HepG2 (cell line): ENCODE measurements around the gene RANBP3. TPM values are rescaled to one million over a fixed set of nuclear protein-coding genes. Genes with fewer than 3 reads are reported as not detected.

Source experiments
- CCDC6 ChIP-seq: sonication (generic); formaldehyde crosslinking; IDR thresholded peaks from 2 replicates; pipeline ENCODE4 v1.8.1; 2022; ENCODE audit warnings: mild to moderate bottlenecking, missing genetic modification reagents, moderate library complexity
- FIP1L1 ChIP-seq: fragments of 200-400 bp; formaldehyde crosslinking; IDR thresholded peaks from 2 replicates; pipeline ENCODE4 v1.6.1; 2018; ENCODE audit warnings: low read depth, mild to moderate bottlenecking, low read length, moderate library complexity, borderline replicate concordance; ENCODE audit not compliant: insufficient read depth
- NKX3-1 ChIP-seq: sonication (generic); formaldehyde crosslinking; IDR thresholded peaks from 2 replicates; pipeline ENCODE4 v1.5.0; 2020; ENCODE audit warnings: missing genetic modification reagents
- ONECUT2 ChIP-seq: sonication (generic); formaldehyde crosslinking; IDR thresholded peaks from 2 replicates; pipeline ENCODE4 v1.4.0; 2020; ENCODE audit warnings: missing genetic modification reagents
- PHF20 ChIP-seq: sonication (generic); formaldehyde crosslinking; IDR thresholded peaks from 2 replicates; pipeline ENCODE4 v1.5.0; 2020; ENCODE audit warnings: mild to moderate bottlenecking, missing genetic modification reagents
- SRSF1 ChIP-seq: fragments of 200-400 bp; formaldehyde crosslinking; optimal IDR thresholded peaks from 2 replicates; pipeline ENCODE3; 2017; ENCODE audit warnings: mild to moderate bottlenecking, low read depth, low read length, moderate library complexity
- SRY ChIP-seq: sonication (generic); formaldehyde crosslinking; IDR thresholded peaks from 2 replicates; pipeline ENCODE4 v1.8.0; 2022; ENCODE audit warnings: mild to moderate bottlenecking, missing genetic modification reagents
- TBX2 ChIP-seq: sonication (generic); formaldehyde crosslinking; IDR thresholded peaks from 2 replicates; pipeline ENCODE4 v1.5.0; 2020; ENCODE audit warnings: missing genetic modification reagents, mild to moderate bottlenecking, borderline replicate concordance
- ZNF121 ChIP-seq: sonication (generic); formaldehyde crosslinking; IDR thresholded peaks from 2 replicates; pipeline ENCODE4 v1.5.0; 2020; ENCODE audit warnings: mild to moderate bottlenecking, missing genetic modification reagents
- ZNF274 ChIP-seq: sonication (generic); formaldehyde crosslinking; IDR thresholded peaks from 2 replicates; pipeline ENCODE4 v1.5.1; 2020; ENCODE audit warnings: mild to moderate bottlenecking, missing genetic modification reagents
- ZNF350 ChIP-seq: sonication (generic); formaldehyde crosslinking; IDR thresholded peaks from 2 replicates; pipeline ENCODE4 v1.4.0; 2020; ENCODE audit warnings: mild to moderate bottlenecking, low read depth, missing genetic modification reagents, borderline replicate concordance
- ZNF382 ChIP-seq: sonication (generic); formaldehyde crosslinking; IDR thresholded peaks from 2 replicates; pipeline ENCODE4 v1.5.0; 2020; ENCODE audit warnings: missing genetic modification reagents, mild to moderate bottlenecking, borderline replicate concordance
- ZNF446 ChIP-seq: sonication (generic); formaldehyde crosslinking; IDR thresholded peaks from 2 replicates; pipeline ENCODE4 v1.5.0; 2020; ENCODE audit warnings: mild to moderate bottlenecking, missing genetic modification reagents
- ZNF451 ChIP-seq: sonication (generic); formaldehyde crosslinking; IDR thresholded peaks from 2 replicates; pipeline ENCODE4 v1.5.0; 2020; ENCODE audit warnings: mild to moderate bottlenecking, missing genetic modification reagents
- ZNF766 ChIP-seq: sonication (generic); formaldehyde crosslinking; IDR thresholded peaks from 2 replicates; pipeline ENCODE4 v1.5.0; 2020; ENCODE audit warnings: missing genetic modification reagents, borderline replicate concordance
- ZNF788 ChIP-seq: sonication (generic); formaldehyde crosslinking; IDR thresholded peaks from 2 replicates; pipeline ENCODE4 v1.5.0; 2020; ENCODE audit warnings: mild to moderate bottlenecking, missing genetic modification reagents, borderline replicate concordance
- polyA plus RNA-seq, 8 experiments: library from polyadenylated mRNA; depleted of rRNA in 3 of 8; stranded (reverse) in 7 of 8; unstranded in 1 of 8; fragments of >200 nt; fragmentation: Illumina TruSeq in 4 of 8; extraction: Trizol in 4 of 8; gene quantifications; 2 replicates each; pipeline versions ENCODE4 v1.2.1 to v1.2.3, GENCODE V29; 2011 to 2016; ENCODE audit warnings: low read depth in 4 of 8, missing spikeins in 1 of 8, mixed read lengths in 1 of 8; ENCODE audit not compliant: insufficient read depth in 1 of 8
- total RNA-seq, 5 experiments: library from RNA; depleted of rRNA; stranded (reverse); fragments of >200 nt; fragmentation: Illumina TruSeq; extraction: Trizol; gene quantifications; 2 replicates each; pipeline ENCODE4 v1.2.3, GENCODE V29; 2016; ENCODE audit warnings: low read depth in 1 of 5
- TF ChIP-seq, protein P1 (sequence below): sonication (generic); formaldehyde crosslinking; IDR thresholded peaks from 2 replicates; pipeline ENCODE4 v1.8.0; 2022; ENCODE audit warnings: missing genetic modification reagents, mild to moderate bottlenecking, borderline replicate concordance
- TF ChIP-seq, protein P2 (sequence below): sonication (generic); formaldehyde crosslinking; IDR thresholded peaks from 2 replicates; pipeline ENCODE4 v1.8.1; 2023; ENCODE audit warnings: mild to moderate bottlenecking, inconsistent platforms, moderate library complexity, missing genetic modification reagents, borderline replicate concordance
- TF ChIP-seq, protein P3 (sequence below): sonication (generic); formaldehyde crosslinking; IDR thresholded peaks from 2 replicates; pipeline ENCODE4 v1.4.0; 2020; ENCODE audit warnings: missing genetic modification reagents
- TF ChIP-seq, protein P4 (sequence below): sonication (generic); formaldehyde crosslinking; IDR thresholded peaks from 2 replicates; pipeline ENCODE4 v1.5.0; 2020; ENCODE audit warnings: mild to moderate bottlenecking, low read depth, missing genetic modification reagents, borderline replicate concordance

RANBP3 gene
- total and polyA plus RNA-seq, 2 of the 13 experiments (the other 11 are each of a cell fraction or from before 2014, with no cell fraction given): 39.5 to 149 TPM

DNA sequence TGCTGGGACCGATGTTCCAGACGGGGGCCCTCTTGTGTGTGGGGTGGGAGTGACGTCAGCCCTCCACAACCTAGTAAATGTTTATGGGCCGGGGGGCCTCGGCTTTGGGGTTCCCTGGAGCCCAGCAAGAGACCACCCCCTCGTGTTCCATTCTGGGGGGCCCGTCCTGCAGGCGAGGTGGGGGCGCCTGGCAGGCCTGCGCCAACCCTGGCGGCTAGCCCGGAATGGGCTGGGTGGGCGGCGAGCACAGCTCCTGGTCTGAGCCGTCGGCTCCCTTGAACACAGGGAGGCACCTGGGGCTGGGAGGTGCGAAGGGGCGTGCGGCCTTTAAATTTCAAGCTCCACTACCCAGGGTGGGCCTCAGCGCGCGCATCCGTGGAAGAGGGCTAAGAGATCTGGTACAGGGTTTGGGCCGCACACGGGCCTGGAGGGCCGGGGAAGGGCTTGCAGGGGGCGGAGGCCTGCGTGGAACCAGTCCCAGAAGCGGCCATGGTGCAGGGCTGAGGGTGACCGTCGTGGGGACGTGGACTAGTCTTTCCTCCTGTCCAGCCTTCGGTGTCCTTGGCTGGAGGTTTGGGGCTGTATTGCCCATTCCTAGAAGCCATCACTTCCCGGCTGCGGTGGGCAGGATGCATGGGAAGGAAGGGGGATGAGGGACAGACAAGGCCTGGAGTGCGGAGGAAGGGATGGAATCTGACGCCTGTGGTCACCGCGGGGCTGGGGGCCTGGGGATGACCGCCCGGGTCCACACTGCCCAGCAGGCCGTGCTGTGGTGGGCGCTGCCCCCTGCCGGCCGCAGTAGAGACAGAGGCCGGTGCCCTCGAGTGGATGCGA lies 85.8 kb downstream of the RANBP3 start (continued):
- TF ChIP-seq, protein P1, sequence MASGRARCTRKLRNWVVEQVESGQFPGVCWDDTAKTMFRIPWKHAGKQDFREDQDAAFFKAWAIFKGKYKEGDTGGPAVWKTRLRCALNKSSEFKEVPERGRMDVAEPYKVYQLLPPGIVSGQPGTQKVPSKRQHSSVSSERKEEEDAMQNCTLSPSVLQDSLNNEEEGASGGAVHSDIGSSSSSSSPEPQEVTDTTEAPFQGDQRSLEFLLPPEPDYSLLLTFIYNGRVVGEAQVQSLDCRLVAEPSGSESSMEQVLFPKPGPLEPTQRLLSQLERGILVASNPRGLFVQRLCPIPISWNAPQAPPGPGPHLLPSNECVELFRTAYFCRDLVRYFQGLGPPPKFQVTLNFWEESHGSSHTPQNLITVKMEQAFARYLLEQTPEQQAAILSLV (CRISPR knock-in tag): no peak
- TF ChIP-seq NKX3-1 (CRISPR knock-in tag): no peak
- TF ChIP-seq ZNF121 (CRISPR knock-in tag): peak; percentile 49; the same call in 1 of the 2 replicates
- TF ChIP-seq CCDC6 (CRISPR knock-in tag): peak; percentile 65
- TF ChIP-seq ZNF788 (CRISPR knock-in tag): peak; percentile 16; the same call in 1 of the 2 replicates
- no peak for TF ChIP-seq TBX2
- no peak for TF ChIP-seq SRSF1
- TF ChIP-seq ZNF451 (CRISPR knock-in tag): no peak
- no peak for TF ChIP-seq ZNF274
- TF ChIP-seq ZNF350 (CRISPR knock-in tag): peak; percentile 63; the same call in 1 of the 2 replicates
- no peak for TF ChIP-seq ZNF446
- 0 out of 2 replicates have a peak, but pooled peaks have one; percentile 54 for TF ChIP-seq ZNF766 (CRISPR knock-in tag)
- TF ChIP-seq, protein P2, sequence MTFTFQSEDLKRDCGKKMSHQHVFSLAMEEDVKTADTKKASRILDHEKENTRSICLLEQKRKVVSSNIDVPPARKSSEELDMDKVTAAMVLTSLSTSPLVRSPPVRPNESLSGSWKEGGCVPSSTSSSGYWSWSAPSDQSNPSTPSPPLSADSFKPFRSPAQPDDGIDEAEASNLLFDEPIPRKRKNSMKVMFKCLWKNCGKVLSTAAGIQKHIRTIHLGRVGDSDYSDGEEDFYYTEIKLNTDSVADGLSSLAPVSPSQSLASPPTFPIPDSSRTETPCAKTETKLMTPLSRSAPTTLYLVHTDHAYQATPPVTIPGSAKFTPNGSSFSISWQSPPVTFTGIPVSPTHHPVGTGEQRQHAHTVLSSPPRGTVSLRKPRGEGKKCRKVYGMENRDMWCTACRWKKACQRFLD (CRISPR knock-in tag): 0 out of 2 replicates have a peak, but pooled peaks have one; percentile 4
- TF ChIP-seq FIP1L1: 0 out of 2 replicates have a peak, but pooled peaks have one; percentile 15
- TF ChIP-seq, protein P3, sequence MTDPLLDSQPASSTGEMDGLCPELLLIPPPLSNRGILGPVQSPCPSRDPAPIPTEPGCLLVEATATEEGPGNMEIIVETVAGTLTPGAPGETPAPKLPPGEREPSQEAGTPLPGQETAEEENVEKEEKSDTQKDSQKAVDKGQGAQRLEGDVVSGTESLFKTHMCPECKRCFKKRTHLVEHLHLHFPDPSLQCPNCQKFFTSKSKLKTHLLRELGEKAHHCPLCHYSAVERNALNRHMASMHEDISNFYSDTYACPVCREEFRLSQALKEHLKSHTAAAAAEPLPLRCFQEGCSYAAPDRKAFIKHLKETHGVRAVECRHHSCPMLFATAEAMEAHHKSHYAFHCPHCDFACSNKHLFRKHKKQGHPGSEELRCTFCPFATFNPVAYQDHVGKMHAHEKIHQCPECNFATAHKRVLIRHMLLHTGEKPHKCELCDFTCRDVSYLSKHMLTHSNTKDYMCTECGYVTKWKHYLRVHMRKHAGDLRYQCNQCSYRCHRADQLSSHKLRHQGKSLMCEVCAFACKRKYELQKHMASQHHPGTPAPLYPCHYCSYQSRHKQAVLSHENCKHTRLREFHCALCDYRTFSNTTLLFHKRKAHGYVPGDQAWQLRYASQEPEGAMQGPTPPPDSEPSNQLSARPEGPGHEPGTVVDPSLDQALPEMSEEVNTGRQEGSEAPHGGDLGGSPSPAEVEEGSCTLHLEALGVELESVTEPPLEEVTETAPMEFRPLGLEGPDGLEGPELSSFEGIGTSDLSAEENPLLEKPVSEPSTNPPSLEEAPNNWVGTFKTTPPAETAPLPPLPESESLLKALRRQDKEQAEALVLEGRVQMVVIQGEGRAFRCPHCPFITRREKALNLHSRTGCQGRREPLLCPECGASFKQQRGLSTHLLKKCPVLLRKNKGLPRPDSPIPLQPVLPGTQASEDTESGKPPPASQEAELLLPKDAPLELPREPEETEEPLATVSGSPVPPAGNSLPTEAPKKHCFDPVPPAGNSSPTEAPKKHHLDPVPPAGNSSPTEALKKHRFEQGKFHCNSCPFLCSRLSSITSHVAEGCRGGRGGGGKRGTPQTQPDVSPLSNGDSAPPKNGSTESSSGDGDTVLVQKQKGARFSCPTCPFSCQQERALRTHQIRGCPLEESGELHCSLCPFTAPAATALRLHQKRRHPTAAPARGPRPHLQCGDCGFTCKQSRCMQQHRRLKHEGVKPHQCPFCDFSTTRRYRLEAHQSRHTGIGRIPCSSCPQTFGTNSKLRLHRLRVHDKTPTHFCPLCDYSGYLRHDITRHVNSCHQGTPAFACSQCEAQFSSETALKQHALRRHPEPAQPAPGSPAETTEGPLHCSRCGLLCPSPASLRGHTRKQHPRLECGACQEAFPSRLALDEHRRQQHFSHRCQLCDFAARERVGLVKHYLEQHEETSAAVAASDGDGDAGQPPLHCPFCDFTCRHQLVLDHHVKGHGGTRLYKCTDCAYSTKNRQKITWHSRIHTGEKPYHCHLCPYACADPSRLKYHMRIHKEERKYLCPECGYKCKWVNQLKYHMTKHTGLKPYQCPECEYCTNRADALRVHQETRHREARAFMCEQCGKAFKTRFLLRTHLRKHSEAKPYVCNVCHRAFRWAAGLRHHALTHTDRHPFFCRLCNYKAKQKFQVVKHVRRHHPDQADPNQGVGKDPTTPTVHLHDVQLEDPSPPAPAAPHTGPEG: no peak
- TF ChIP-seq, protein P4, sequence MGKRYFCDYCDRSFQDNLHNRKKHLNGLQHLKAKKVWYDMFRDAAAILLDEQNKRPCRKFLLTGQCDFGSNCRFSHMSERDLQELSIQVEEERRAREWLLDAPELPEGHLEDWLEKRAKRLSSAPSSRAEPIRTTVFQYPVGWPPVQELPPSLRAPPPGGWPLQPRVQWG (CRISPR knock-in tag): no peak
- peak; percentile 64; the same call in 1 of the 2 replicates for TF ChIP-seq SRY (CRISPR knock-in tag)
- TF ChIP-seq ZNF382 (CRISPR knock-in tag): no peak
- TF ChIP-seq ONECUT2 (CRISPR knock-in tag): no peak
- TF ChIP-seq PHF20: no peak
